HEK293 (cell line): ENCODE measurements around the gene CHCHD2.

Experiments used
- BCL11A ChIP-seq: fragments of 450-650 bp; formaldehyde crosslinking; IDR thresholded peaks from 2 replicates; pipeline ENCODE4 v1.5.1; 2016; ENCODE audit warnings: low read depth, missing biosample characterization, missing genetic modification characterization
- CTCF ChIP-seq: fragments of 450-650 bp; formaldehyde crosslinking; IDR thresholded peaks from 2 replicates; pipeline ENCODE4 v1.5.1; 2016; ENCODE audit warnings: missing biosample characterization, missing genetic modification characterization
- GLIS1 ChIP-seq: fragments of 450-650 bp; formaldehyde crosslinking; IDR thresholded peaks from 2 replicates; pipeline ENCODE4 v1.5.1; 2016; ENCODE audit warnings: missing biosample characterization, missing genetic modification characterization
- KLF10 ChIP-seq: fragments of 450-650 bp; IDR thresholded peaks from 2 replicates; pipeline ENCODE4 v1.5.1; 2018; ENCODE audit warnings: missing biosample characterization, mild to moderate bottlenecking, missing genetic modification characterization
- REST ChIP-seq: fragments of 450-650 bp; formaldehyde crosslinking; IDR thresholded peaks from 2 replicates; pipeline ENCODE4 v1.5.1; 2016; ENCODE audit warnings: missing biosample characterization, missing genetic modification characterization
- ZBTB21 ChIP-seq: fragments of 450-650 bp; formaldehyde crosslinking; IDR thresholded peaks from 2 replicates; pipeline ENCODE4 v1.5.1; 2017; ENCODE audit warnings: missing biosample characterization, missing genetic modification characterization
- ZFP37 ChIP-seq: fragments of 450-650 bp; formaldehyde crosslinking; IDR thresholded peaks from 2 replicates; pipeline ENCODE4 v1.5.1; 2016; ENCODE audit warnings: missing biosample characterization, missing genetic modification characterization
- ZIC2 ChIP-seq: fragments of 450-650 bp; formaldehyde crosslinking; IDR thresholded peaks from 2 replicates; pipeline ENCODE4 v1.5.1; 2016; ENCODE audit warnings: missing biosample characterization, missing genetic modification characterization
- ZNF174 ChIP-seq: fragments of 450-650 bp; formaldehyde crosslinking; IDR thresholded peaks from 2 replicates; pipeline ENCODE4 v1.5.0; 2017; ENCODE audit warnings: missing biosample characterization, mild to moderate bottlenecking, missing genetic modification characterization
- ZNF544 ChIP-seq: fragments of 450-650 bp; formaldehyde crosslinking; IDR thresholded peaks from 2 replicates; pipeline ENCODE4 v1.5.0; 2017; ENCODE audit warnings: missing biosample characterization, missing genetic modification characterization
- ZNF558 ChIP-seq: fragments of 450-650 bp; formaldehyde crosslinking; IDR thresholded peaks from 2 replicates; pipeline ENCODE4 v1.5.1; 2016; ENCODE audit warnings: missing biosample characterization, missing genetic modification characterization
- ZNF560 ChIP-seq: fragments of 450-650 bp; formaldehyde crosslinking; IDR thresholded peaks from 2 replicates; pipeline ENCODE4 v1.5.1; 2017; ENCODE audit warnings: missing biosample characterization, missing genetic modification characterization, borderline replicate concordance
- TF ChIP-seq, protein P1 (sequence below): fragments of 450-650 bp; formaldehyde crosslinking; IDR thresholded peaks from 2 replicates; pipeline ENCODE4 v1.5.1; 2016; ENCODE audit warnings: missing biosample characterization, missing genetic modification characterization
- TF ChIP-seq, protein P2 (sequence below): fragments of 450-650 bp; formaldehyde crosslinking; IDR thresholded peaks from 2 replicates; pipeline ENCODE4 v1.5.1; 2016; ENCODE audit warnings: missing biosample characterization, missing genetic modification characterization, borderline replicate concordance

DNA sequence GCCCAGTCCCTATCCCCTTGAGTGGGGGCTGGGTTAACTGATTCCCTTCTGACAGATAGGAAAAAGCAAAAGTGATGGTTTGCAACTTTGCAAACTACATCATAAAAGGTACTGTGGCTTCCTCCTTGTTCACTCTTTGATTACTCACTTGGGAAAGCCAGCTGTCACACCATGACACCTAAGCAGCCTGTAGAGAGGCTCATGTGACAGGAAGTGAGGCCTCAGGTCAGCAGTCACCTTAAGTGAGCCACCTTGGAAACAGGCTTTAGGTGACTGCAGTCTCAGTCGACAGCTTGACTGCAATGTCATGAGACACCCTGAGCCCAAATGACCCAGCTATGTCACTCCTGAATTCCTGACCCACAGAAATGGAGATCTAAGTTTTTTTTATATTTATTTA, 4.3 kb upstream of the CHCHD2 start:
- TF ChIP-seq CTCF (tag by site-specific recombination) = no peak
- TF ChIP-seq BCL11A (tag by site-specific recombination) = no peak
- no peak for TF ChIP-seq REST (tag by site-specific recombination)
- TF ChIP-seq KLF10 (tag by site-specific recombination) = no peak
- TF ChIP-seq, protein P1, sequence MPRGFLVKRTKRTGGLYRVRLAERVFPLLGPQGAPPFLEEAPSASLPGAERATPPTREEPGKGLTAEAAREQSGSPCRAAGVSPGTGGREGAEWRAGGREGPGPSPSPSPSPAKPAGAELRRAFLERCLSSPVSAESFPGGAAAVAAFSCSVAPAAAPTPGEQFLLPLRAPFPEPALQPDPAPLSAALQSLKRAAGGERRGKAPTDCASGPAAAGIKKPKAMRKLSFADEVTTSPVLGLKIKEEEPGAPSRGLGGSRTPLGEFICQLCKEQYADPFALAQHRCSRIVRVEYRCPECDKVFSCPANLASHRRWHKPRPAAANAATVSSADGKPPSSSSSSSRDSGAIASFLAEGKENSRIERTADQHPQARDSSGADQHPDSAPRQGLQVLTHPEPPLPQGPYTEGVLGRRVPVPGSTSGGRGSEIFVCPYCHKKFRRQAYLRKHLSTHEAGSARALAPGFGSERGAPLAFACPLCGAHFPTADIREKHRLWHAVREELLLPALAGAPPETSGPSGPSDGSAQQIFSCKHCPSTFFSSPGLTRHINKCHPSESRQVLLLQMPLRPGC (tag by site-specific recombination) = no peak
- TF ChIP-seq ZNF560 (tag by site-specific recombination) = no peak
- no peak for TF ChIP-seq ZIC2 (tag by site-specific recombination)
- TF ChIP-seq ZNF558 (tag by site-specific recombination) = no peak
- TF ChIP-seq ZNF174 (tag by site-specific recombination) = no peak
- no peak for TF ChIP-seq ZFP37 (tag by site-specific recombination)
- no peak for TF ChIP-seq GLIS1 (tag by site-specific recombination)
- no peak for TF ChIP-seq ZBTB21
- TF ChIP-seq, protein P2, sequence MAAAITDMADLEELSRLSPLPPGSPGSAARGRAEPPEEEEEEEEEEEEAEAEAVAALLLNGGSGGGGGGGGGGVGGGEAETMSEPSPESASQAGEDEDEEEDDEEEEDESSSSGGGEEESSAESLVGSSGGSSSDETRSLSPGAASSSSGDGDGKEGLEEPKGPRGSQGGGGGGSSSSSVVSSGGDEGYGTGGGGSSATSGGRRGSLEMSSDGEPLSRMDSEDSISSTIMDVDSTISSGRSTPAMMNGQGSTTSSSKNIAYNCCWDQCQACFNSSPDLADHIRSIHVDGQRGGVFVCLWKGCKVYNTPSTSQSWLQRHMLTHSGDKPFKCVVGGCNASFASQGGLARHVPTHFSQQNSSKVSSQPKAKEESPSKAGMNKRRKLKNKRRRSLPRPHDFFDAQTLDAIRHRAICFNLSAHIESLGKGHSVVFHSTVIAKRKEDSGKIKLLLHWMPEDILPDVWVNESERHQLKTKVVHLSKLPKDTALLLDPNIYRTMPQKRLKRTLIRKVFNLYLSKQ (tag by site-specific recombination) = no peak
- TF ChIP-seq ZNF544 (tag by site-specific recombination) = no peak
